Amygdala (tissue), 56 donors: Measurements from ENCODE around the gene PDZD2.
A peak's percentile ranks its signal among the peaks of the same experiment; 100 is the strongest.
"Not testable (repeated sequence)": the region's sequence is repeated elsewhere in the genome, so short reads cannot be mapped to it uniquely, and the experiment has no call there.

Experiments used
- DNase-seq, 56 donors: peaks; one replicate each; lab custom pipeline; 2025; lab: John Stamatoyannopoulos, UW

PDZD2 gene

DNA sequence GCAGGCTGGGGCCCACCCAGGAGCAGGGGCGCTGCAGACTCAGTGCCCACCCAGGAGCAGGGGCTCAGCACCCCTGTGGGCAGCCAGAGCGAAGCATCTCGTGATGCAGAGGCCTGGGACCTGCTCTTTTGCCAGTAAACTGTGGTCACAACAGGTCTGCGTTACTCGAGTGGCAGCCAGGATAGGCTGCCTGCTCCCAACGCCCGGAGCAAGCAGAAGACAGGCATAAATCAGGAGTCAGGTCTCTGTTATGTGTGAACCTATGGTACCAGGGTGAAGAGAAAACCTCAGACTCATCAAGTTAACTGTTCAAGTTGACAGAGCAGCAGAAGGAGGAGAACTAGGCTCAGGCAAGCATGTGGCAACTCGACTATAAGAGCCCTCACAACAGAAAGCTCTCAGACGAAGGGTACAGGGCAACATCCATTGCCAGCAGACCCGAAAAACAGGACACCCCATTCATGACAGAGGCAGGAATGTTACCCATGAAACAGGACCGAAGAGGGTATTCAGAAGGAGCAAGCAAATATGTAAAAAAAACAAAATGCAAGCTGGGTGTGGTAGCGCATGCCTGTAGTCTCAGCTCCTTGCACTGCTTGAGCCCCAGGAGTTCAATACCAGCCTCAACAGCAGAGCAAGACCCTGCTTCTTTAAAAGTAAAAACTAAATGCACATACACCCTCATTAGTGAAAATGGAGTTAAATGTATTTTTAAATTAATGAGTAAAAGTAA lies 463.5 kb downstream of the PDZD2 start:
- DNase-seq = no peak

DNA sequence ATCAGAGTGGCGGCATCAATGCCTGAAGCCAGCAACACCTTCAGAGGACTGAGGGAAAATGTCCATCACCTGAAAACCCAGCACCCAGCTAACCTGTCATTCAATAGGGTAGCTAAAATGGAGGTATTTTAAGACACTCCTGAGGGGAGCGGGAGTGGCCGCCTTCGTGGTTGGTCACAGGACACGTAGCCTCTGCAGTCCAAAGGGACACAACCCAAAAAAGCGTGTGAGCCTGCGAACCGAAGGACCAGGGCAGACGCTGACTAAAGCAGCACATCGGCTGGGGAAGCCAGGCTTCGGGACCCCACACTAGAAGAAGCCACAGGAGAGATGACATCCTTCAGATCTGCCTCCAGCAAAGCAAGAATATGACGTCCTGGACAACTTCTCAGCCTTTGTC lies 464.6 kb downstream of the PDZD2 start:
- DNase-seq = no peak

DNA sequence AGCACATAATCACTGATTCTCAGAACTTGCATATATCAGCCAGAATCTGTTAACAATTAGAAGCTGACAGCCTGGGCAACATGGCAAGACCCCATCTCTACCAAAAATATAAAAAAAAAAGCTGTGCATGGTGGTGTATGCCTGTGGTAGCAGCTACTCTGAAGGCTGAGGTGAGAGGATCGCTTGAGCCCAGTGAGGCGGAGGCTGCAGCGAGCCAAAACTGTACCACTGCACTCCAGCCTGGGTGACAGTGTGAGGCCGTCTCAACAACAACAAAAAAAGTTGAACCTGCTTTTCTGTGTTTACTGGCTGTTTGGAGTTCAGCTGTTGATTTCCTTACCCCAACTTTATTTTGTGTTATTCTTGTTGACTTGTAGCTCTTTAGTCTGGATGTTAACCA lies 468.4 kb downstream of the PDZD2 start:
- no peak for DNase-seq

DNA sequence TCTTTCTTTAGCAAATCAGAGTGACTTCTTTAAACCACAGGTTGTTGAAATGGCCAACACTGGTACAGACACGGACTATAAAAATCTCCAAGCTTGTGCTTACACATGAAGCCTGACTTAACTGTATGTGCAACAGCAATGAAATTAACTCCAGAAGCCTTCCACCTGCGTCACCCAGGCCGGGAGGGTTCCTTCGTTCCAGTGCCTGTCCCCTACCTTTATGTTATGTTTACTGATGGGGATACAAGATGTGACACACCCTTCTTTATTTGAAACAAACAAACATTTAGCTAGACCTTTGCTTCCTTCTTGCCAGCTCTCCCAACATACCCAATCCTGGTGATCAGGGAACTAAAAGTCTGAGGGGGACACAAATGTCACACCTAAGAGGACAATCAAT lies 469.2 kb downstream of the PDZD2 start:
- DNase-seq = no peak

DNA sequence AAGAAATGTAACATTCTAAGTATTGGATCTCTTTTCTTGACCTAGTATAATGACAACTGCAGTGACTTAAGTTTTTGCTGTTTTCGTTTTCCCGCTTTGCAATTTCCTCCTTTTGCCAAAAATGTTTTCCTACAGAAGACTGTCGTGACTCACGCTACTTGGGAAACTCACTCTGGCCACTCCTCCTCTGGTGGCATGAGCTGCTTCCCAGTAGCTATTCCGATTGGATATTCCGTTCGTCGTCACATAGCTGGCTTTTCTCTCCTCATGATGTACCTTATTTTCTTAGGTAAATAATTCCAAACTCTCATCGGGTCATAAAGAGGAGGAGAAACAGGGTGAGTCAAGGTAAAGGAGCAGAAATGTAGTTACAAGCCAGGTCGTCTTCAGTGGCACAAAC lies 470.3 kb downstream of the PDZD2 start:
- no peak for DNase-seq

DNA sequence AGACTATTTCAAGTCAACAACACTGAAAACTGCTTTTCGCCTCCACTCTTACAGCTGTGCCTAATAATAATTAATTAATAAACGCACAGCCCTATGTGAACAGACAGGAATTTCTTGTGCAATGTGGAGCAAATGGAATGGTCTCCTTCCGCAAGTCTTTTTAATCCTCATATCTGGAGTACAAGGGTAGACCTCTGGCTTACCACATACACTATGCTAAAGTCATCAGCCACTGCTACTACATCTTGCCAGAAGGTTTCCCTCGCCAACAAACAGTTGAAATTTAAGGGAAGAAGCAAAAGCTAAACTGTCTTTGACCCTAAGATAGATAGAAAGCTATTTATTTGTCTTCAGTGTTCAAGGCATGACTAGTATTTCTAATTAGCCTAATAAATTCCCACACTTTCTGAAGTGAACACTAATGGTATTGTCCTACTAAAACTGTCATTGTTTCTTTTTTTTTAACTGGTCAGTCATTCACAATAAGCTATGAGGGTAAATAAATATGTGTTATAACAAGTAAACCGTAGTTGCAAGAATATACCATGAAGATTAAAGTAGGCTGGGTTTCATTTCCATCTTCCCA lies 471.3 kb downstream of the PDZD2 start:
- DNase-seq = no peak

DNA sequence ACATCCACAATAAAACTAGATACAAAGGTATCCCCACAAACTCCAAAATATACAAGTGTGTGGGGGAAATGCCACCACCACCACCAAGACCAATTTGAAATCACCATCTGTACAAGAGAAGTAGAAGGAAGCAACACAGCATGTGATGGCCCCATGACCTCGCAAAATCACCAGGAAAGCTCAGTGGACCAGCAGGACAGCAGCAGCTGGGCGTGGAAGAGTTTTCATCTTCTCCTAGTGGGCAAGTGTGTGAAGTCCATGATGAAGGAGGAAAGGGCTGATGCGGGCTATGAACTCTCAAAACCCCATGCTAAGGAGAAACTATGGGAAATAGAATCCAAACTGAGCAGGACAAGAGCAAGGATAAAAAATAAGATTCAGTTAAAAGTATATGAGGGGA lies 477.1 kb downstream of the PDZD2 start:
- DNase-seq = no peak

DNA sequence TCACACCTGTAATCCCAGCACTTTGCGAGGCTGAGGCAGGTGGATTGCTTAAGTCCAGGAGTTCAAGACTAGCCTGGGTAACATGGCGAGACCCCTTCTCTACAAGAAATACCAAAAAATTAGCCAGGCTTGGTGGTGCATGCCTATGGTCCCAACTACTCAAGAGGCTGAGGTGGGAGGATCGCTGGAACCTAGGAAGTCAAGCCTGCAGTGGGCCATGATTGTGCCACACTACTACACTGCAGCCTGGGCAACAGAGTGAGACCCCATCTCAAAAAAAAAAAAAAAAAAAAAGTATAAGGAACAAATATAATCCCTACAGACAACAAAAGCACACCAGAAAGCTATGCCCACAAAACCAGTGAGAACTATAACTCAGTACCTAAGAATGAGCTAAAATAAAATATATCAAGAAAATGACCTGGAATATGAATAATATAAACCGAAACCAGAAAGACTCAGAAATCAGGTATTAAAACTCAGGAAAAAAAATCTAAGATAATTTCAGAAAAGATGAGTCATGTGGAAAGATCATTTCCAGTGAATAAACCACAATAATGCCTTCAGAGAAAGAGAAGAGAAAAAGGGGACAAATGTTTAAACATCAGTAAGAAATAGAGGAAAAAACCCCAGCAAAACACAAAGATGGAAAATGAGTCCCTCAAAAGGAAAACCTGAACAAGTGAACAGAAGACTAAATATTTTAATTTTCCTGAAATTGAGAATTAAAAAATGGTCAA lies 477.8 kb downstream of the PDZD2 start:
- DNase-seq = no peak

DNA sequence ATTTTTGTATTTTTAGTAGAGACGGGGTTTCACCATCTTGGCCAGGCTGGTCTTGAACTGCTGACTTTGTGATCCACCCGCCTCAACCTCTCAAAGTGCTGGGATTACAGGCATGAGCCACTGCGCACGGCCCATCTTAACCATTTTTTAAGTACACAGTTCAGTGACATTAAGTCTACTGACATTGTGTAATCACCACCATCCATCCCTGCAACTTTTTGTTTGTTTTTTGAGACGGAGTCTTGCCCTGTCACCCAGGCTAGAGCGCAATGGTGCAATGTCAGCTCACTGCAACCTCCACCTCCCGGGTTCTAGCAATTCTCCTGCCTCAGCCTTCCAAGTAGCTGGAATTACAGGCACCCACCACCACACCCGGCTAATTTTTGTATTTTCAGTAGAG lies 480.0 kb downstream of the PDZD2 start:
- not testable (repeated sequence) for DNase-seq

DNA sequence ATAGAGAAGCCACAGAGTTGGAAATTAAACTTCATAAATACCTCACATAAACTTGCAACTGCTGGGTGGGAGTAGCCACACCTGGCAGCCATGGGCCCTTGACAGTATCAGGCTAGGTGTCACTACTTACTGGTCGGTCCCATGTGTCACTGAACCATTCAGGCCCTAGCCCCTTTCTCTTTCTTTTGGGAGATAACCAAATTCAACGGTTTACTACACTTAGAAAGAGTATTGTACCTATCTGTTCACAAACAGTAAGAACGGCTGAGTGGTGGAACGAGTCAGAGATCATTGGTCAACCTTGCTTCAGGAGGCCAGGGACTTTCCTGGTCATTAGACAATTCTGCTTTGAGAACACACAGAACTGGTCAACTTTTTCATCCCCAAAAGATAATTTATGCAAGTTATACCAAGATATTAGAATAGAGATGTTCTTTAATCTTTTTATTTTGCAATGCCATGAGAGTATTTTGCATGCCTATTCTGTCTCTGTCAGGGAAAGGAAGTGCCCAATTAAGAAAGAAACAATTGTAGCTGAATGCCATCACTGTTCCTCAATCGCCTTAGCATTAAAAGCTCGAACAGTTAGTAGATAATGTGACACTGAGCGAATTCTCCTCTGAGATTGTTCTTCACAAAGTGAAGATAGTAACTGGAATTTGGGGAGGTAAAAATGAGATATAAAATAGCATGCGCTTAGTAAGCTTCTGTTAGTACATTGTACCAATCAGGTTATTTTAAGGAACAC lies 484.3 kb downstream of the PDZD2 start:
- no peak for DNase-seq

DNA sequence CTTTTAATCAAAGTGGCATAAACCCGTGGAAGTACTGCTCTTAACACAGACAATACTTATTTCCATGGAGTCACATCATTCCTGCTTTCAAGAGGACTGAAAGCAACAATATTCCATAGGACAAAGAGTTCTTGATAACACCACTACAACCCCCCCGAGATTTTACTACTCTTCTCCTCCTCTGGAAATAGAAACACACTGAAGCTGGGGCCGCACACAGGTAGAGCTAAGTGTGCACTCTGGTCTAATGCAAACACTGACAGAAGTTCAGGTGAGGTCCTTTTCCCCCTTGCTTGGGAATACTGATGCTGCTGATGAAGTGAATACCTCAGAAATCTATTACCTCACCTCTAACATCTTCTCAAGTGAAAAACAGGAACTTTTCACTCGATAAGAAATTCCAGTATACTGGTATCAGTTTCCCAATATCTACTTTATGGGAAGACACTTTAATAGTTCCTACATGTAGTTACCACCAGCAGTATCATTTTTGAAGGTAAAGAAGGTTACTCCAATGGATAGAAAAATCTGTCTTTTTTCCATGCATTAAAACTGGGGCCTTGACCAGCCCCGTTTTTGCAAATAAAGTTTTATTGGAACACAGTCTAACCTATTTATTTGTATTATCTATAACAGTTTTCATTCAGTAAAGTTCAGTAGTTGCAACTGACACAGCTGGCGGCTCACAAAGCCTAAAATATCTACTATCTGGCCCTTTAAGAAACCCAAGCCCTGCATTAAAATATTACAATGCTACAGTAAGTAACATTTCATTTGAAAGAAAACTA lies 485.2 kb downstream of the PDZD2 start:
- no peak for DNase-seq

DNA sequence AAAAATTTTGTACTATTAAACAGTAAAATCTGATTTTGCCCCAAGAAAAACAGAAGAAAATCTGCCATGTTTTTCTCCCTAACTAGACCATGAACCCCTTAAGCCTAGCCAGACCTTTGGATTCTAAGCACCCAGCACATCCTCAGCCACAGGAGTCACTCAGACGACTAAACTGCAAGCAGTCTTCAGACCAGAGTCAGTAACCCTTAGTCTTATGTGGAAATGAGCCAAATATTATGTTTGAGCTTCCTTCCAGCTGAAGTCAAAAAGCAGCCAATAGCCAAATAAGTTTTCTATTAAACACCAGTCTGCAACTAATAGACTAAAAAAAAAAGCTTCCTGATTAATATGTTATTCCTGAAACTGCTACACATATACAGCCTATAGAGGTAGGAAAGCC lies 487.8 kb downstream of the PDZD2 start:
- DNase-seq = no peak

DNA sequence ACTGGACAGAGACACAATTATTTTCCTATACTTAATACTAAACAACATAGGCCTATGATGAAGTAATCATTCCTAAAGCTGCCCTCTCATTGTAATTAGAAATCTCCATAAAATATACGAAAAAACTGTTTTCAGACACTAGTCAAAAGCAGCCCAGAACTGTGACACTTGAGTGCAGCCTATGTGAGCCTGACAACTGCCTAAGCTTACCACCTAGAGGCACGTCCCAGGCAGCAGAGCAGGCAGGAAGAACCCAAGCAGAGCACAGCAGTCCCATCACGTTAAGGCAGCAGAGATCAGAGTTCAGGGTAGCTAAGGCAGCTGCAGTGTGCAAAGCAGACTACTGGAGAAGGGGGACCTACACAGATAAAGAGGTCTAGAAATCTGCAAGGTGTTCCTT lies 488.8 kb downstream of the PDZD2 start:
- no peak for DNase-seq

DNA sequence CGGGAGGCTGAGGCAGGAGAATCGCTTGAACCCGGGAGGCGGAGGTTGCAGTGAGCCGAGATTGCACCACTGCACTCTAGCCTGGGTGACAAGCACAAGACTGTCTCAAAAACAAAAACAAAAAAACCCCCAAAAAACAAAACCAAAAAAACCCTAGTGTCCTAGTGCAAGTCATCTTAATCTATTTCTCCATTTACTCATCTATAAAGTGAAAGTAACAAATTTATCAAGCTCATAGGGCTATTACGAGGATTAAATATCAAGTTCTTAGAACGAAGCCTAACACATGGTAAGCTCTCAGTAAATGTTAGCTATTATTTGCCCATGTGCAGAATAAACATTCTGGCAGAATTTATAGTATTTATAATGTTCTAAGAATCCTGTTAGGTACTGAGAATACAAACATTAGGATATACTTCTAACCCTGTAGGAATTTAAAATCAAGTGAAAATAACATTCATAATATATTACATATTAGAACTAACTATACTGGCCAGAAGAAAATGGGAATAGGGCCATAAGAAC lies 490.2 kb downstream of the PDZD2 start:
- no peak for DNase-seq

DNA sequence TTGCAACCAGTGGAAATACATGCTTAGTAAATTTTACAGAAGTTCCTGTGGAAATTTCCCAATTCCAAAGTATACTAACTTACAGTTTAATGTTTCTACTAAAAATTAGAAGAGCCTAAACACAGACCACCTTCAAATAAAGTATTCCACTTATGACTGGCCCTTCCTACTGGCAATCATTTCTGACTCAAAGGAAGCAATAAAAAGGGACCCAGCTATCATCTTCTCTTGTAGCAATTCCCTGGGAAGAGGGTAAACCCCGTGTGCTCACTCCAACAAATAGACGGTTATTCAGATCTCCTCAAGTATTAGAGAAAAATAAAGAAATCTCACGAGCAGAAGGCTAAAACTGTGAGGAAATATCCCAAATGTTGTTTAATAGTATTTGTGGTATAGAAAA lies 491.9 kb downstream of the PDZD2 start:
- no peak for DNase-seq

DNA sequence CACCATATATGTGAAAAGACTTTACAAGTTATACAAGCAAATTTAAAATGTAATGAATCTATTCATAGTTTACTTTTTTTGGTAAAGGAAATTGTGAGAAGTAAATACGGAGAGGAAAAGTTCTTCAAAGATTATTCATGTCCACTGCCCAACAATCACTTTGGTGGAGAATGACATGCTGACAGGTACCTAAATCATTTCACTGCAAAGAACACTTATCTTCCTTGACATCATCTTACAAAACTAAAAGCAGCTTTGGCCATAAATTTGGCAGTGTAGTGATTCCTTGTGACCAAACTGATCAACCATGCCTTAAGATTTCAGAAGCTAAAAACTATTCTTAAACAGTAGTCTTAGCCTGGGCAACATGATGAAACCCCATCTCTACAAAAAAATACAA lies 492.7 kb downstream of the PDZD2 start:
- DNase-seq = no peak

DNA sequence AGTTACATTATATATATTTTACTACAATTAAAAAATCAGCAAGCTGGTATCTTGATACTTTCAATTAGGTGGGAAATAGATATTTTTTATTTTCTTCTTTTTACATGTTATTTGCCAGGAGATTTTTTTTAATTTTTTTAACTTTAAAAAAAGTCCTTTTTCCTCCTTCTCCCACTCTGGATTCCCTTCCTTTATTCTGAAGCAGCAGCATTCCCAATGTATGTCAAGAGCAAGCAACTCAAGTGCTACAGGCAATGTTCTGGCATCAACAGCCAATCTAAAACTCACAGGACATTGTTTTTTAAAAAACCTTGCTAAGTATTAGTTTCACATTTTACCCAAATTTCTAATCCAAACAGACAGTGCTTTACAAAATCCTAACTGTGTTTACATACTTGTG lies 493.8 kb downstream of the PDZD2 start:
- DNase-seq = no peak

DNA sequence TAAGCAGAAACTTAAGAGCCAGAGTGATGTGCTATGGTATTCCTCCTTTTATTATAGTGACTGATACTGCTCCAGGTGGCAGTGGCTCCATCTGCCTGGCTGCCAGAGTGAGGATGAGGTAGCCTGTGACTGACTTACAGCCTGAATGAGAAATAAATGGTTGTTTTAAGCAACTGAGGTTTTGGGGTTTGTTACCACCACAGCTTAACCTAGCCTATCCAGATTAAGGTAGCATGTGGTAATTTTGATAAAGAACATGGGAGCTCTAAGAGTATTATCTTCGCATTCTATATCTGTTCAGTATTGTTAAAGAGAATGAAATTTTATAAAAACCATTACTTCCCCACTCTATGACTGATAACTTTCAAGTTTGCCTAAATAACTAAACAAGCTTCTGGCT lies 496.2 kb downstream of the PDZD2 start:
- DNase-seq = no peak

DNA sequence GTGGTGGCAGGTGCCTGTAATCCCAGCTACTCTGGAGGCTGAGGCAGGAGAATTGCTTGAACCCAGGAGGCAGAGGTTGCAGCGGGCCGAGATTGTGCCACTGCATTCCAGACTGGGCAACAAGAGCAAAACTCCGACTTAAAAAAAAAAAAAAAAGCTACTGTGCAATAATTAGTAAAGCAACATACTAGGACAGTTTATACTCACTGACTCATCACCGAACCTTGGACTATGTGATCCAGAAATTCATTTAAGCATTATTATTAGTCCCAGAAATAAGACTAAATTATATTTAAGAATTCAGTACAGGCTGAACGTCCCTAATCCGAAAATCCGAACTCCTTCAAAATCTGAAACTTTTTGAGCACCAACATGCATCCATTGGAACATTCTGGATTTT lies 497.4 kb downstream of the PDZD2 start:
- no peak for DNase-seq

DNA sequence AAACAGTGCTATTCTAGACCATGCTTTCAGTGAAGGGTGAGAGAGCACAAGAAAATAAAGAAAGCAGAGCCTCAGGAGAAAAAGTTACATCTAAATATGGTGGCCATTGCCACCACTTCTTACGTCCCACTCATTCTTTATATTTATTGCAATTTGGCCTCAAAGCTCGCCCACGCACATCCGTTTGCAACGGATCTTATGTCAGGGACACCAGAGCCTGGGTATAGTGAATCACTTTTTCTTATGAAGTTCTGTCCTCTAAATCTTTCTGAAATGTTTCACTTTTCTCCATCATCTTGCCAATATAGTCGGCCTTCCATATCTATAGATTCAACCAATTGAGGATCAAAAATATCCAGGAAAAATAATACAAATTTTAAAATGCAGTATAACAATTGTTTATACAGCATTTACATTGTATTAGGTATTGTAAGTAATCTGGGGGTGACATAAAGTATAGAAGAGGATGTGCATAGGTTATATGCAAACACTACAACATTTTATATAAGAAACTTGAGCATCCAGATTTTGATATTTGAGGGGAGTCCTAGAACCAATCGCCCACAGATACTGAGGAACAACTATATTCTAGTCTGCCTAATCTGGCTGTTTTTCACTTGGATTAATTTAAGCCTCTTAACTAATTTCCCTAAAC lies 500.0 kb downstream of the PDZD2 start:
- peak in 7 of 56 donors; percentile 1 to 43 (median 6) for DNase-seq
